HEK293 (cell line): ENCODE results near the gene MED25.

Experiments used
- CTCF ChIA-PET: fragments of 350-600 bp; formaldehyde crosslinking; extraction: SDS; loops from one replicate; lab custom pipeline; 2021; ENCODE audit warnings: antibody characterized with exemption; lab: Yijun Ruan, JAX
- POLR2A ChIA-PET: fragments of 300-600 bp; formaldehyde crosslinking; extraction: SDS; loops from one replicate; lab custom pipeline; 2020; ENCODE audit warnings: antibody characterized with exemption, inconsistent platforms; lab: Yijun Ruan, JAX
- H3K27ac ChIP-seq: fragments of 200-500 bp; sonication (Bioruptor generic); 2 replicates; pipeline ENCODE4 v1.5.1; 2014; ENCODE audit warnings: low read depth, low read length, control low read depth, inconsistent platforms; ENCODE audit errors: extremely low read depth
- H3K36me3 ChIP-seq, 2 experiments: fragments of 200-500 bp in 1 of 2; sonication (Bioruptor generic) in 1 of 2; 1 replicate in 1 of 2; 2 replicates in 1 of 2; pipeline ENCODE4 v1.5.1; 2014 to 2017; ENCODE audit warnings: inconsistent platforms in 2 of 2, low read length in 2 of 2; ENCODE audit not compliant: control insufficient read depth in 2 of 2, insufficient read depth in 1 of 2
- H3K4me1 ChIP-seq: fragments of 200-500 bp; sonication (Bioruptor generic); 2 replicates; pipeline ENCODE4 v1.5.1; 2014; ENCODE audit warnings: mild to moderate bottlenecking, low read length, inconsistent platforms; ENCODE audit not compliant: control insufficient read depth, insufficient read depth
- H3K4me3 ChIP-seq: 2 replicates; pipeline ENCODE4 v1.5.1; 2011; ENCODE audit warnings: low read depth, mild to moderate bottlenecking, control low read depth, low read length, moderate library complexity
- H3K9me3 ChIP-seq: fragments of 200-500 bp; sonication (Bioruptor generic); 2 replicates; pipeline ENCODE4 v1.5.1; 2014; ENCODE audit warnings: low read depth, low read length, inconsistent platforms; ENCODE audit not compliant: control insufficient read depth, insufficient read depth
- CTCF ChIP-seq: fragments of 450-650 bp; formaldehyde crosslinking; IDR thresholded peaks from 2 replicates; pipeline ENCODE4 v1.5.1; 2016; ENCODE audit warnings: missing biosample characterization, missing genetic modification characterization
- GFI1B ChIP-seq: fragments of 450-650 bp; formaldehyde crosslinking; IDR thresholded peaks from 2 replicates; pipeline ENCODE4 v1.5.1; 2016; ENCODE audit warnings: missing biosample characterization, missing genetic modification characterization
- KLF10 ChIP-seq: fragments of 450-650 bp; IDR thresholded peaks from 2 replicates; pipeline ENCODE4 v1.5.1; 2018; ENCODE audit warnings: missing biosample characterization, mild to moderate bottlenecking, missing genetic modification characterization
- PBX3 ChIP-seq: sonication (generic); formaldehyde crosslinking; IDR thresholded peaks from 2 replicates; pipeline ENCODE4 v1.8.1; 2022; ENCODE audit warnings: mild to moderate bottlenecking, moderate library complexity, missing genetic modification reagents
- SP3 ChIP-seq: fragments of 450-650 bp; formaldehyde crosslinking; IDR thresholded peaks from 2 replicates; pipeline ENCODE4 v1.5.1; 2016; ENCODE audit warnings: missing biosample characterization, missing genetic modification characterization
- ZBTB10 ChIP-seq: fragments of 450-650 bp; formaldehyde crosslinking; IDR thresholded peaks from 2 replicates; pipeline ENCODE4 v1.5.1; 2016; ENCODE audit warnings: missing biosample characterization, missing genetic modification characterization
- ZBTB7A ChIP-seq: fragments of 450-650 bp; formaldehyde crosslinking; IDR thresholded peaks from 2 replicates; pipeline ENCODE4 v1.5.1; 2016; ENCODE audit warnings: low read depth, missing biosample characterization, missing genetic modification characterization
- ZFHX2 ChIP-seq: fragments of 450-650 bp; formaldehyde crosslinking; conservative IDR thresholded peaks from 2 replicates; pipeline ENCODE4 v1.5.1; 2016; ENCODE audit warnings: missing biosample characterization, missing genetic modification characterization
- ZNF121 ChIP-seq: fragments of 450-650 bp; formaldehyde crosslinking; IDR thresholded peaks from 2 replicates; pipeline ENCODE4 v1.5.1; 2016; ENCODE audit warnings: missing biosample characterization, missing genetic modification characterization
- ZNF19 ChIP-seq: fragments of 450-650 bp; formaldehyde crosslinking; IDR thresholded peaks from 2 replicates; pipeline ENCODE4; 2016; ENCODE audit warnings: missing biosample characterization, missing genetic modification characterization, low read depth
- ZNF292 ChIP-seq: fragments of 450-650 bp; formaldehyde crosslinking; IDR thresholded peaks from 2 replicates; pipeline ENCODE4 v1.5.1; 2016; ENCODE audit warnings: low read depth, missing biosample characterization, missing genetic modification characterization, borderline replicate concordance
- ZNF335 ChIP-seq: fragments of 450-650 bp; formaldehyde crosslinking; conservative IDR thresholded peaks from 2 replicates; pipeline ENCODE4 v1.5.1; 2016; ENCODE audit warnings: missing biosample characterization, missing genetic modification characterization
- ZNF362 ChIP-seq: fragments of 450-650 bp; formaldehyde crosslinking; IDR thresholded peaks from 2 replicates; pipeline ENCODE4 v1.5.1; 2016; ENCODE audit warnings: missing biosample characterization, missing genetic modification characterization
- ZNF394 ChIP-seq: fragments of 450-650 bp; formaldehyde crosslinking; IDR thresholded peaks from 2 replicates; pipeline ENCODE4 v1.5.1; 2016; ENCODE audit warnings: missing biosample characterization, missing genetic modification characterization, mild to moderate bottlenecking, moderate library complexity, borderline replicate concordance
- ZNF398 ChIP-seq: fragments of 450-650 bp; formaldehyde crosslinking; IDR thresholded peaks from 2 replicates; pipeline ENCODE4 v1.5.1; 2017; ENCODE audit warnings: missing biosample characterization, missing genetic modification characterization
- ZNF449 ChIP-seq: fragments of 450-650 bp; formaldehyde crosslinking; IDR thresholded peaks from 2 replicates; pipeline ENCODE4 v1.5.1; 2017; ENCODE audit warnings: missing biosample characterization, mild to moderate bottlenecking, missing genetic modification characterization, moderate library complexity
- ZNF501 ChIP-seq: fragments of 450-650 bp; formaldehyde crosslinking; IDR thresholded peaks from 2 replicates; pipeline ENCODE4 v1.5.1; 2016; ENCODE audit warnings: missing biosample characterization, missing genetic modification characterization
- ZNF624 ChIP-seq: fragments of 450-650 bp; formaldehyde crosslinking; IDR thresholded peaks from 2 replicates; pipeline ENCODE4 v1.5.1; 2017; ENCODE audit warnings: missing biosample characterization, missing genetic modification characterization
- ZNF658 ChIP-seq: fragments of 450-650 bp; formaldehyde crosslinking; IDR thresholded peaks from 2 replicates; pipeline ENCODE4; 2016; ENCODE audit warnings: missing biosample characterization, missing genetic modification characterization
- ZNF707 ChIP-seq: fragments of 450-650 bp; formaldehyde crosslinking; IDR thresholded peaks from 2 replicates; pipeline ENCODE4 v1.5.1; 2016; ENCODE audit warnings: missing biosample characterization, missing genetic modification characterization
- ZNF747 ChIP-seq: fragments of 450-650 bp; formaldehyde crosslinking; IDR thresholded peaks from 2 replicates; pipeline ENCODE4 v1.5.1; 2016; ENCODE audit warnings: missing biosample characterization, missing genetic modification characterization
- ZNF76 ChIP-seq: fragments of 450-650 bp; formaldehyde crosslinking; IDR thresholded peaks from 2 replicates; pipeline ENCODE4; 2016; ENCODE audit warnings: low read depth, missing biosample characterization, missing genetic modification characterization, borderline replicate concordance
- ZNF837 ChIP-seq: fragments of 450-650 bp; formaldehyde crosslinking; IDR thresholded peaks from 2 replicates; pipeline ENCODE4 v1.5.1; 2016; ENCODE audit warnings: missing biosample characterization, missing genetic modification characterization

Gene MED25

GRCh38 chr19:49812997-49813861, 4.9 kb upstream of the MED25 start, which contains the start of gene FUZ (continued):
- peak; percentile 70; the same call in 1 of the 2 replicates for TF ChIP-seq ZNF76 (tag by site-specific recombination)
- no peak for TF ChIP-seq ZNF658 (tag by site-specific recombination)
- peak; percentile 80 for TF ChIP-seq SP3

- H3K36me3 ChIP-seq = peaks cover 0 to 10% of the 10 kb centered on the region in 2 experiments; a peak in 2 of 3 replicates
- H3K4me3 ChIP-seq = peak overlapping the region; percentile 92
- peaks cover 3% of the 10 kb centered on the region; the same call in 1 of the 2 replicates for H3K4me1 ChIP-seq
- CTCF ChIA-PET = no interaction called here
- no peak overlapping the region for H3K27ac ChIP-seq
- TF ChIP-seq ZFHX2 (tag by site-specific recombination) (no peak), ZBTB7A (tag by site-specific recombination) (no peak), GFI1B (no peak), ZNF837 (tag by site-specific recombination) (no peak), ZNF624 (no peak), ZNF398 (no peak), ZNF747 (tag by site-specific recombination) (no peak), ZBTB10 (tag by site-specific recombination) (no peak), ZNF292 (no peak), ZNF501 (no peak), ZNF449 (no peak), ZNF707 (no peak)
- TF ChIP-seq, all 188 proteins: peak for 0
- POLR2A ChIA-PET = interaction anchor here (1.1 to 2.5 kb wide), 10 partner anchors 9 to 174 kb away, joined by 3 to 23 read pairs (median 4); partner anchors contain the start of genes AKT1S1, AP2A1, PTOV1 and RRAS
- no peaks in the 10 kb centered on the region for H3K9me3 ChIP-seq
Observed at GRCh38 chr19:49814010-49814409, 4.1 kb upstream of the MED25 start.

GRCh38 chr19:49816590-49816989, 1.5 kb upstream of the MED25 start:
- Histone ChIP-seq H3K9me3 (no peaks in the 10 kb centered on the region), H3K36me3 (peaks cover 8 to 11% of the 10 kb centered on the region in 2 experiments), H3K27ac (no peak overlapping the region), H3K4me3 (no peak overlapping the region), H3K4me1 (peaks cover 17% of the 10 kb centered on the region; the same call in 1 of the 2 replicates)
- ChIA-PET POLR2A (no interaction called here), CTCF (no interaction called here)
- TF ChIP-seq ZNF335 (tag by site-specific recombination) (no peak), ZNF394 (tag by site-specific recombination) (peak; percentile 13; the same call in 1 of the 2 replicates), ZNF121 (tag by site-specific recombination) (0 out of 2 replicates have a peak, but pooled peaks have one; percentile 49), CTCF (tag by site-specific recombination) (no peak), PBX3 (CRISPR knock-in tag) (no peak), ZNF362 (tag by site-specific recombination) (no peak), KLF10 (tag by site-specific recombination) (no peak), ZNF19 (no peak)
